Measurements from ENCODE around the gene ASB12.

The ASB12 gene

DNA sequence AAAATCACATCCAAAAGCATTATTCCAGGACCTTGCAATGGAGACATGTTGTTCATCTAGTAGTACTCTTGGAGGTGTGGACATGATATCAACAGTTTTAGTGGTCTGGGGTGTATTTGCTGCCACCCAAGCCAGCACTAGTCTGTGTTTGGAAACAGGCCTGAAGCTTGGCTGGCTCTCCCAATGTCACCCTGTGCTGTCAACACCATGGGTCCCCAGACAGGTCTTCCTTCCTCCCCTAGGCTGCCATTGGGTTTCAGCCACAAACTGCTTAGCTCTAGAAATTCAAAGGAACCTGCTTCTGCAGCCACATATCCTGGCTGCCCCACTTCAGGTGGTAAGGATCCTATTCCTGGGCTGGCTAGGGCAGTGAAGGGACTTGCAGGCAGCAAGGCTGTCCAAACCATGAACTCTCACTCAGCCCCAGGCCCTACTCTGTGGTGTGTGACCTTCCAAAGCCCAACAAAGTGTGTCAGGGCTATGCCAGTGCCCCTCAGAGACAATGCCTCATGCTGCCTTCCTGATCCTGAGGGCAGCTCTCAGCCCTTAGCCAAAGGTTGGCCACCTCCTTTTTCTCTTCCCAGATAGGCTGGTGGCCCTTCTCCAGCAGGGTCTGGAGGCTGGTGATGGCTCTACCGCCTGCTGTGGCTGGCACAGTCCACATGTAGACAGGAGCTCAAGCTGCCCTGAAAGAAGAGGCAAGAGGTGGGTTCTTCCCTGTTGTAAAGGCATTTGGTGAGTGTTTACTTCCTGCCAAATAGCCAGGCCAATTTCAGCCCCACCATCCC is 43.2 kb downstream of the ASB12 start:
- no peak for DNase-seq (ENCODE audit: low spot score)

DNA sequence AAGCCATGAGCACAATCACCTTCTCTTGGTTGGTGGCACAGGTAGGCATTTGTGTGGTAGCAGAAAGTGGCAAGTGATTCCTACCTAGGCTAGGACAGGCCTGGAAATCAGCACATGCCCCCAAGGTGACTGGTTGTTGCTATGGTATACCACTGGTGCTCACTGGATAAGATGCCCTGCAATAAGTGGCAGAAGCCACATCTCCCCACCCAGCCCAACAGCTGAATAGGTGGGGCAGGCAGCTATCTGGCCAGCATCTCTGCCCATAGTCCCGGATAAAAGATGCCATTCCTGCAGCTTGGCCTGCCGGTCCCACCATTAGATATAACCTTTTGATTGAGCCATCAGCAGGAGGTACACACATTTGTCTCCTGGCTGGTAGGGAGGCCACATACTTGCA is 46.0 kb downstream of the ASB12 start:
- no peak for DNase-seq (ENCODE audit: low spot score)

- DNase-seq (ENCODE audit: low spot score): no peak
Observed at GRCh38 chrX:64182208-64182607, 48.2 kb downstream of the ASB12 start.

GRCh38 chrX:64176876-64177275 is 53.5 kb downstream of the ASB12 start:
- DNase-seq (ENCODE audit: low spot score): no peak

Measured in SW480 (cell line).